Neural progenitor cell (in vitro differentiated cells): ENCODE measurements around the gene NUDT3.

Experiments used
- CTCF ChIP-seq: fragments of 200-600 bp; sonication (generic); IDR thresholded peaks from 2 replicates; pipeline ENCODE4 v1.5.1; 2017; ENCODE audit warnings: antibody characterized with exemption, mild to moderate bottlenecking
- EZH2phosphoT487 ChIP-seq: fragments of 200-600 bp; sonication (generic); IDR thresholded peaks from 2 replicates; pipeline ENCODE4 v1.6.1; 2017; ENCODE audit warnings: antibody characterized with exemption

GRCh38 chr6:34396518-34396917 lies 4.0 kb upstream of the NUDT3 start:
- no peak for TF ChIP-seq CTCF
- no peak for TF ChIP-seq EZH2phosphoT487
